ENCODE results near the gene ENO3.
"Not testable (repeated sequence)": the region's sequence is repeated elsewhere in the genome, so short reads cannot be mapped to it uniquely, and the experiment has no call there.

ENO3 gene

GRCh38 chr17:4950746-4951204 lies at the start of gene ENO3:
ENO3 (plus strand) TSS chr17:4951119; CDS start chr17:4951830, 711 bp downstream.
- no peak for DNase-seq (ENCODE audit: low spot score)

- peak; percentile 47 for DNase-seq (ENCODE audit: low spot score)
These were observed 49.1 kb upstream of the ENO3 start for GRCh38 chr17:4901648-4902344.

GRCh38 chr17:4902540-4902939 lies 48.4 kb upstream of the ENO3 start:
- DNase-seq (ENCODE audit: low spot score), result no peak

- DNase-seq (ENCODE audit: low spot score), result peak; percentile 85
These were observed 47.7 kb upstream of the ENO3 start, which contains the start of gene CHRNE for GRCh38 chr17:4903051-4903818. CHRNE (minus strand) TSS chr17:4903098; CDS start chr17:4903063, 35 bp downstream.

- not testable (repeated sequence) for DNase-seq (ENCODE audit: low spot score)
These were observed 44.3 kb upstream of the ENO3 start for GRCh38 chr17:4906642-4907041.

- DNase-seq (ENCODE audit: low spot score), result no peak
These were observed 42.6 kb upstream of the ENO3 start for GRCh38 chr17:4908301-4908700.

- peak; percentile 90 for DNase-seq (ENCODE audit: low spot score)
These were observed 42.0 kb upstream of the ENO3 start for GRCh38 chr17:4908711-4909496.

GRCh38 chr17:4913994-4914393 lies 36.9 kb upstream of the ENO3 start:
- no peak for DNase-seq (ENCODE audit: low spot score)

GRCh38 chr17:4914551-4914950 lies 36.4 kb upstream of the ENO3 start:
- not testable (repeated sequence) for DNase-seq (ENCODE audit: low spot score)

GRCh38 chr17:4919511-4920047 lies 31.3 kb upstream of the ENO3 start:
- no peak for DNase-seq (ENCODE audit: low spot score)

GRCh38 chr17:4920351-4921048 lies 30.4 kb upstream of the ENO3 start:
- DNase-seq (ENCODE audit: low spot score), result no peak

- no peak for DNase-seq (ENCODE audit: low spot score)
These were observed 29.6 kb upstream of the ENO3 start for GRCh38 chr17:4921320-4921719.

- not testable (repeated sequence) for DNase-seq (ENCODE audit: low spot score)
These were observed 24.2 kb upstream of the ENO3 start for GRCh38 chr17:4926577-4927335.

- DNase-seq (ENCODE audit: low spot score), result no peak
These were observed 22.0 kb upstream of the ENO3 start for GRCh38 chr17:4928881-4929280.

GRCh38 chr17:4931963-4932362 lies 19.0 kb upstream of the ENO3 start, which contains the start of gene GP1BA:
GP1BA (plus strand) TSS chr17:4932277; CDS start chr17:4932605, 328 bp downstream.
- no peak for DNase-seq (ENCODE audit: low spot score)

- DNase-seq (ENCODE audit: low spot score), result no peak
These were observed 18.2 kb upstream of the ENO3 start for GRCh38 chr17:4932756-4933155.

- no peak for DNase-seq (ENCODE audit: low spot score)
These were observed 17.3 kb upstream of the ENO3 start for GRCh38 chr17:4933646-4934045.

- DNase-seq (ENCODE audit: low spot score), result no peak
These were observed 16.5 kb upstream of the ENO3 start for GRCh38 chr17:4934173-4934979.

GRCh38 chr17:4935650-4936049 lies 15.3 kb upstream of the ENO3 start:
- DNase-seq (ENCODE audit: low spot score), result no peak

GRCh38 chr17:4936436-4936835 lies 14.5 kb upstream of the ENO3 start:
- DNase-seq (ENCODE audit: low spot score), result no peak
